SW480 (cell line): ENCODE measurements around the gene HCRT.

Source experiments
- DNase-seq: peaks from one replicate; pipeline ENCODE4 v3.0.0-alpha.2; 2016; ENCODE audit warnings: low spot score

HCRT gene

GRCh38 chr17:42138749-42139492 is 46.3 kb downstream of the HCRT start:
- no peak for DNase-seq

- no peak for DNase-seq
Observed at GRCh38 chr17:42136654-42137051, 48.6 kb downstream of the HCRT start.

GRCh38 chr17:42135664-42136653 is 49.3 kb downstream of the HCRT start:
- DNase-seq: no peak

- no peak for DNase-seq
Observed at GRCh38 chr17:42135151-42135550, 50.1 kb downstream of the HCRT start.
